Measurements from ENCODE around the gene OSTN.

The OSTN gene

GRCh38 chr3:191298846-191299245 lies 99.8 kb downstream of the OSTN start:
- no peak overlapping the region for H3K4me3 ChIP-seq (ENCODE audit: low read depth, low read length)
- no peak for TF ChIP-seq CTCF (IDR thresholded peaks at IDR 0.05; ENCODE audit: borderline replicate concordance, insufficient read depth, low read depth, low read length)

GRCh38 chr3:191300422-191300821 lies 101.4 kb downstream of the OSTN start:
- TF ChIP-seq CTCF (IDR thresholded peaks at IDR 0.05; ENCODE audit: borderline replicate concordance, insufficient read depth, low read depth, low read length) = no peak
- no peak overlapping the region for H3K4me3 ChIP-seq (ENCODE audit: low read depth, low read length)

- TF ChIP-seq CTCF (IDR thresholded peaks at IDR 0.05; ENCODE audit: borderline replicate concordance, insufficient read depth, low read depth, low read length) = no peak
Observed at GRCh38 chr3:191301017-191301416, 102.0 kb downstream of the OSTN start.

GRCh38 chr3:191301782-191302411 lies 102.9 kb downstream of the OSTN start:
- no peak for TF ChIP-seq CTCF (IDR thresholded peaks at IDR 0.05; ENCODE audit: borderline replicate concordance, insufficient read depth, low read depth, low read length)
- no peak overlapping the region for H3K4me3 ChIP-seq (ENCODE audit: low read depth, low read length)

More at GRCh38 chr3:191301017-191301416, 102.0 kb downstream of the OSTN start:
- H3K4me3 ChIP-seq (ENCODE audit: low read depth, low read length) = no peak overlapping the region

GRCh38 chr3:191302451-191302850 lies 103.4 kb downstream of the OSTN start:
- TF ChIP-seq CTCF (IDR thresholded peaks at IDR 0.05; ENCODE audit: borderline replicate concordance, insufficient read depth, low read depth, low read length) = no peak
- no peak overlapping the region for H3K4me3 ChIP-seq (ENCODE audit: low read depth, low read length)

- H3K4me3 ChIP-seq (ENCODE audit: low read depth, low read length) = no peak overlapping the region
- no peak for TF ChIP-seq CTCF (IDR thresholded peaks at IDR 0.05; ENCODE audit: borderline replicate concordance, insufficient read depth, low read depth, low read length)
Observed at GRCh38 chr3:191303596-191303995, 104.6 kb downstream of the OSTN start.

GRCh38 chr3:191306428-191306827 lies 107.4 kb downstream of the OSTN start:
- no peak overlapping the region for H3K4me3 ChIP-seq (ENCODE audit: low read depth, low read length)
- TF ChIP-seq CTCF (IDR thresholded peaks at IDR 0.05; ENCODE audit: borderline replicate concordance, insufficient read depth, low read depth, low read length) = no peak

All from GM12875 (cell line).